H9 (cell line): ENCODE data around the gene GLYATL1. TPM values are rescaled to one million over a fixed set of nuclear protein-coding genes. Genes with fewer than 3 reads are reported as not detected.

Source experiments
- DNase-seq: peaks from one replicate; pipeline ENCODE4 v3.0.0-alpha.2; 2017
- H2AFZ ChIP-seq: one replicate; pipeline ENCODE4 v1.6.1; 2013; ENCODE audit warnings: mild to moderate bottlenecking, low read length, control low read depth, moderate library complexity
- H2AK5ac ChIP-seq: 2 replicates; pipeline ENCODE4 v1.6.1; 2013; ENCODE audit warnings: low read length, control low read depth, mixed read lengths; ENCODE audit not compliant: insufficient read length
- H2BK120ac ChIP-seq: one replicate; pipeline ENCODE4 v1.6.1; 2013; ENCODE audit warnings: low read depth, mild to moderate bottlenecking, low read length, control low read depth, inconsistent platforms; ENCODE audit not compliant: poor library complexity, severe bottlenecking
- H2BK12ac ChIP-seq: 2 replicates; pipeline ENCODE4 v1.6.1; 2013; ENCODE audit warnings: low read length, control low read depth, mixed read lengths, low read depth; ENCODE audit not compliant: insufficient read length
- H2BK15ac ChIP-seq: 2 replicates; pipeline ENCODE4 v1.6.1; 2013; ENCODE audit warnings: low read depth, low read length, control low read depth
- H2BK20ac ChIP-seq: one replicate; pipeline ENCODE4 v1.6.1; 2013; ENCODE audit warnings: low read depth, mild to moderate bottlenecking, low read length, control low read depth, inconsistent platforms; ENCODE audit not compliant: poor library complexity, severe bottlenecking
- H2BK5ac ChIP-seq: 2 replicates; pipeline ENCODE4 v1.6.1; 2013; ENCODE audit warnings: low read length, control low read depth, mixed read lengths; ENCODE audit not compliant: insufficient read length
- H3K14ac ChIP-seq: 2 replicates; pipeline ENCODE4 v1.6.1; 2013; ENCODE audit warnings: low read length, control low read depth; ENCODE audit not compliant: insufficient read depth
- H3K18ac ChIP-seq: 2 replicates; pipeline ENCODE4 v1.6.1; 2013; ENCODE audit warnings: low read depth, mild to moderate bottlenecking, mixed read lengths, low read length, control low read depth; ENCODE audit not compliant: insufficient read length
- H3K23ac ChIP-seq: 2 replicates; pipeline ENCODE4 v1.6.1; 2013; ENCODE audit warnings: low read length, control low read depth, mixed read lengths, low read depth; ENCODE audit not compliant: insufficient read length
- H3K23me2 ChIP-seq: 2 replicates; pipeline ENCODE4 v1.6.1; 2013; ENCODE audit warnings: low read depth, mild to moderate bottlenecking, mixed read lengths, low read length, control low read depth; ENCODE audit not compliant: insufficient read length, poor library complexity, severe bottlenecking
- H3K27ac ChIP-seq: 2 replicates; pipeline ENCODE4 v1.5.1; 2013; ENCODE audit warnings: low read length, control low read depth, mixed read lengths, low read depth; ENCODE audit not compliant: insufficient read length
- H3K27me3 ChIP-seq: 2 replicates; pipeline ENCODE4 v1.6.1; 2013; ENCODE audit warnings: low read length, control low read depth, inconsistent platforms; ENCODE audit not compliant: insufficient read depth
- H3K4ac ChIP-seq: 2 replicates; pipeline ENCODE4 v1.6.1; 2013; ENCODE audit warnings: low read depth, mild to moderate bottlenecking, control low read depth, inconsistent platforms, low read length, moderate library complexity
- H3K4me1 ChIP-seq: 2 replicates; pipeline ENCODE4 v1.6.1; 2013; ENCODE audit warnings: low read length, control low read depth, inconsistent platforms; ENCODE audit not compliant: insufficient read depth
- H3K4me2 ChIP-seq: 2 replicates; pipeline ENCODE4 v1.6.1; 2013; ENCODE audit warnings: low read length, control low read depth, mixed read lengths; ENCODE audit not compliant: insufficient read length, insufficient read depth
- H3K56ac ChIP-seq: 2 replicates; pipeline ENCODE4 v1.6.1; 2013; ENCODE audit warnings: low read depth, mild to moderate bottlenecking, mixed read lengths, low read length, control low read depth; ENCODE audit not compliant: insufficient read length
- H3K79me1 ChIP-seq: 2 replicates; pipeline ENCODE4 v1.6.1; 2013; ENCODE audit warnings: low read depth, mild to moderate bottlenecking, moderate library complexity, low read length, control low read depth, inconsistent platforms; ENCODE audit not compliant: insufficient read depth, poor library complexity, severe bottlenecking
- H3K79me2 ChIP-seq: 2 replicates; pipeline ENCODE4 v1.6.1; 2013; ENCODE audit warnings: low read length, control low read depth, inconsistent platforms; ENCODE audit not compliant: insufficient read depth
- H3K9ac ChIP-seq: 2 replicates; pipeline ENCODE4 v1.6.1; 2013; ENCODE audit warnings: low read length, control low read depth, mixed read lengths; ENCODE audit not compliant: insufficient read length; ENCODE audit errors: extremely low read depth
- H3K9me3 ChIP-seq: one replicate; pipeline ENCODE4 v1.6.1; 2013; ENCODE audit warnings: low read depth, low read length, inconsistent platforms; ENCODE audit not compliant: control insufficient read depth
- H3T11ph ChIP-seq: one replicate; pipeline ENCODE4 v1.6.1; 2013; ENCODE audit warnings: mild to moderate bottlenecking, low read length, control low read depth, inconsistent platforms
- H4K20me1 ChIP-seq: one replicate; pipeline ENCODE4 v1.6.1; 2013; ENCODE audit not compliant: control insufficient read depth, insufficient read length, insufficient read depth
- H4K5ac ChIP-seq: 2 replicates; pipeline ENCODE4 v1.6.1; 2013; ENCODE audit warnings: low read depth, mild to moderate bottlenecking, mixed read lengths, low read length, control low read depth; ENCODE audit not compliant: insufficient read length
- H4K8ac ChIP-seq: replicated peaks from 2 replicates; pipeline ENCODE4 v1.6.1; 2013; ENCODE audit warnings: low read length, control low read depth, mixed read lengths, low read depth; ENCODE audit not compliant: insufficient read length
- H4K91ac ChIP-seq: 2 replicates; pipeline ENCODE4 v1.6.1; 2013; ENCODE audit warnings: low read depth, mild to moderate bottlenecking, moderate library complexity, mixed read lengths, low read length, control low read depth; ENCODE audit not compliant: insufficient read length
- H3K27ac Mint-ChIP-seq, 3 experiments: 2 replicates in 2 of 3; 3 replicates in 1 of 3; pipeline ENCODE4 v1.8.0; 2020 to 2021; ENCODE audit warnings: mixed read lengths in 3 of 3, mild to moderate bottlenecking in 1 of 3, moderate library complexity in 1 of 3
- H3K27me3 Mint-ChIP-seq: 2 replicates; pipeline ENCODE4 v1.8.0; 2021; ENCODE audit warnings: low read depth, mild to moderate bottlenecking, moderate library complexity, mixed read lengths
- H3K36me3 Mint-ChIP-seq, 3 experiments: 2 replicates in 2 of 3; 3 replicates in 1 of 3; pipeline ENCODE4 v1.8.0; 2020 to 2021; ENCODE audit warnings: low read depth in 3 of 3, mixed read lengths in 3 of 3; ENCODE audit not compliant: insufficient read depth in 1 of 3
- H3K4me1 Mint-ChIP-seq, 2 experiments: 2 replicates each; pipeline ENCODE4 v1.8.0; 2020; ENCODE audit warnings: mixed read lengths in 2 of 2
- H3K4me3 Mint-ChIP-seq, 2 experiments: 2 replicates in 1 of 2; 3 replicates in 1 of 2; pipeline ENCODE4 v1.8.0; 2020 to 2021; ENCODE audit warnings: mild to moderate bottlenecking in 2 of 2, mixed read lengths in 2 of 2, moderate library complexity in 1 of 2
- H3K9me3 Mint-ChIP-seq, 2 experiments: 2 replicates in 1 of 2; 3 replicates in 1 of 2; pipeline ENCODE4 v1.8.0; 2020; ENCODE audit warnings: mild to moderate bottlenecking in 2 of 2, mixed read lengths in 2 of 2, moderate library complexity in 1 of 2
- CTCF ChIP-seq: fragments of 200-600 bp; sonication (generic); conservative IDR thresholded peaks from 3 replicates; pipeline ENCODE4 v1.8.0; 2021; ENCODE audit warnings: antibody characterized with exemption, mild to moderate bottlenecking
- WGBS: extraction: QIAGEN DNeasy Blood & Tissue Kit; methylation state at CpG from one replicate; pipeline ENCODE4 v1.1.7; 2013; ENCODE audit warnings: missing lambda C conversion rate, low lambda C conversion rate, mixed read lengths; ENCODE audit not compliant: insufficient read length; ENCODE audit errors: extremely low coverage; 5-methylcytosine and 5-hydroxymethylcytosine counted together
- total RNA-seq: library from RNA; stranded (reverse); gene quantifications from 2 replicates; pipeline ENCODE4 v1.2.1, GENCODE V29; 2021

The GLYATL1 gene
- total RNA-seq, 1 experiment from 2014 or later = 2.8 TPM

- no peak overlapping the region for H3K4me2 ChIP-seq
- WGBS = no CpG with 5 or more reads among the region's 1 CpG
- no peak overlapping the region for H2BK120ac ChIP-seq
- H3K27ac ChIP-seq = no peak overlapping the region
- H4K20me1 ChIP-seq = no peaks in the 10 kb centered on the region
- no peak overlapping the region for H3T11ph ChIP-seq
- H3K27me3 ChIP-seq = no peaks in the 10 kb centered on the region
- H3K4ac ChIP-seq = no peak overlapping the region
- no peak overlapping the region for H2BK12ac ChIP-seq
- no peaks in the 10 kb centered on the region for H3K9me3 ChIP-seq
- no peak overlapping the region for H3K9ac ChIP-seq
- no peaks in the 10 kb centered on the region for H3K23me2 ChIP-seq
- no peak for DNase-seq
- no peaks in the 10 kb centered on the region for H3K79me2 ChIP-seq
- no peak overlapping the region for H2BK15ac ChIP-seq
- no peak overlapping the region for H2AK5ac ChIP-seq
- H4K91ac ChIP-seq = no peak overlapping the region
- no peak for TF ChIP-seq CTCF
- H2BK5ac ChIP-seq = no peak overlapping the region
- Mint-ChIP-seq H3K4me1 (peaks cover 51 to 56% of the 10 kb centered on the region in 2 experiments), H3K36me3 (no peaks in the 10 kb centered on the region), H3K9me3 (no peaks in the 10 kb centered on the region), H3K27me3 (0 out of 2 replicates have a peak, but pooled peaks cover under 1% of the 10 kb centered on the region), H3K4me3 (no peak overlapping the region), H3K27ac (no peak overlapping the region)
- no peak overlapping the region for H4K8ac ChIP-seq
- H3K18ac ChIP-seq = no peak overlapping the region
- no peaks in the 10 kb centered on the region for H3K79me1 ChIP-seq
- H4K5ac ChIP-seq = no peak overlapping the region
- H2BK20ac ChIP-seq = no peak overlapping the region
- H3K56ac ChIP-seq = no peak overlapping the region
- H3K23ac ChIP-seq = no peak overlapping the region
- H3K4me1 ChIP-seq = peaks cover 2% of the 10 kb centered on the region; the same call in 1 of the 2 replicates
- no peak overlapping the region for H2AFZ ChIP-seq
- no peak overlapping the region for H3K14ac ChIP-seq
Observed at GRCh38 chr11:58926695-58927094, 12.6 kb upstream of the GLYATL1 start.
